ENCODE data around the gene XIRP2. TPM values are rescaled to one million over a fixed set of nuclear protein-coding genes. Genes with fewer than 3 reads are reported as not detected.

The XIRP2 gene
- total RNA-seq, 2 experiments from 2014 or later, result not detected

DNA sequence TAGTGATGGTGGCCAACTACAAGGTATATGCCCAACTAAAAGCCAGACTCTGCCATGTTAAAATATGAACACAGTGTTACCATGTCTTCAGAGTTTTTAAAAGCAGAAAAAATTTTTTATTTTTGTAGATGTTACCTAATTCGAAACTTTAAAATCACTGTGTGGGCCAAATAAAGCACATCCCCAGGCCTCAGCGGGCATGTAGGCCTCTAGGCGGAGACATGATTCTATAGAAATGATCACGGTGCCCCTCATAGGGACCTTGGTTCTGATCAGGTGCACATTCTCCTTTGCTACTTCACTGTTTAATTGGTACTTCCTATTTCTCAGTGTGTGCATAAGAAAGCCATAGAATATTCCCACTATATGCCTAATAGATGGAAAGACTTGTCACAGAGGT is 349.2 kb downstream of the XIRP2 start:
- H3K27me3 Mint-ChIP-seq, result no peaks in the 10 kb centered on the region
- ATAC-seq (no peak), DNase-seq (no peak)
- H3K27ac Mint-ChIP-seq, result no peak overlapping the region
- no peak overlapping the region for H3K4me3 Mint-ChIP-seq
- no peaks in the 10 kb centered on the region for H3K36me3 Mint-ChIP-seq (ENCODE audit: low read depth)
- ChIA-PET POLR2A (no interaction called here), CTCF (no interaction called here)
- H3K4me1 Mint-ChIP-seq (ENCODE audit: low read depth), result no peaks in the 10 kb centered on the region
- TF ChIP-seq, protein P1, sequence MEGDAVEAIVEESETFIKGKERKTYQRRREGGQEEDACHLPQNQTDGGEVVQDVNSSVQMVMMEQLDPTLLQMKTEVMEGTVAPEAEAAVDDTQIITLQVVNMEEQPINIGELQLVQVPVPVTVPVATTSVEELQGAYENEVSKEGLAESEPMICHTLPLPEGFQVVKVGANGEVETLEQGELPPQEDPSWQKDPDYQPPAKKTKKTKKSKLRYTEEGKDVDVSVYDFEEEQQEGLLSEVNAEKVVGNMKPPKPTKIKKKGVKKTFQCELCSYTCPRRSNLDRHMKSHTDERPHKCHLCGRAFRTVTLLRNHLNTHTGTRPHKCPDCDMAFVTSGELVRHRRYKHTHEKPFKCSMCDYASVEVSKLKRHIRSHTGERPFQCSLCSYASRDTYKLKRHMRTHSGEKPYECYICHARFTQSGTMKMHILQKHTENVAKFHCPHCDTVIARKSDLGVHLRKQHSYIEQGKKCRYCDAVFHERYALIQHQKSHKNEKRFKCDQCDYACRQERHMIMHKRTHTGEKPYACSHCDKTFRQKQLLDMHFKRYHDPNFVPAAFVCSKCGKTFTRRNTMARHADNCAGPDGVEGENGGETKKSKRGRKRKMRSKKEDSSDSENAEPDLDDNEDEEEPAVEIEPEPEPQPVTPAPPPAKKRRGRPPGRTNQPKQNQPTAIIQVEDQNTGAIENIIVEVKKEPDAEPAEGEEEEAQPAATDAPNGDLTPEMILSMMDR (IDR thresholded peaks at IDR 0.05), result no peak
- intact Hi-C loops (cut with micrococcal nuclease), result no loop called here
- H3K9me3 Mint-ChIP-seq, result no peaks in the 10 kb centered on the region

DNA sequence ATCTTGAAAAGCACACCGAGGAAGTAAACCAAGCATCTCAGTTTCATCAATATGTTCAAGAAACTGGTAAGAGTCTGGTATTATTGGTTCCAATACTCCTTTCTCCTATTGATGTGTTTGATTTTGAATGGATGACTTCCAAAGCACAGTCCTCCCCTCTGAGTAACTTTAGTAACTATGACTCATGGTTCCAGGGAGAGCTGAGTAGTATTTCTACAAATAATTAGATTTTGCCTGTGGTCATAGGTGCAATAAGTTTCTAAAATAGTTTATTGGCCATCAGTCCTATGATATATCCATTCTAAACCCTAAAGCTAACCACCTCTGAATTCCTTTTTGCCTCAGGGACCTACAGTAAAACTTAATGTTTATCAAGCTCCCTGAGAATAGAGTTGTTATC is 352.4 kb downstream of the XIRP2 start:
- Mint-ChIP-seq H3K27me3 (no peaks in the 10 kb centered on the region), H3K36me3 (ENCODE audit: low read depth) (no peaks in the 10 kb centered on the region), H3K9me3 (no peaks in the 10 kb centered on the region), H3K4me1 (ENCODE audit: low read depth) (no peaks in the 10 kb centered on the region), H3K4me3 (no peak overlapping the region), H3K27ac (no peak overlapping the region)
- ATAC-seq (no peak), DNase-seq (no peak)
- POLR2A ChIA-PET, result no interaction called here
- intact Hi-C loops (cut with micrococcal nuclease), result no loop called here
- TF ChIP-seq, protein P1 (IDR thresholded peaks at IDR 0.05), result no peak
- CTCF ChIA-PET, result no interaction called here

DNA sequence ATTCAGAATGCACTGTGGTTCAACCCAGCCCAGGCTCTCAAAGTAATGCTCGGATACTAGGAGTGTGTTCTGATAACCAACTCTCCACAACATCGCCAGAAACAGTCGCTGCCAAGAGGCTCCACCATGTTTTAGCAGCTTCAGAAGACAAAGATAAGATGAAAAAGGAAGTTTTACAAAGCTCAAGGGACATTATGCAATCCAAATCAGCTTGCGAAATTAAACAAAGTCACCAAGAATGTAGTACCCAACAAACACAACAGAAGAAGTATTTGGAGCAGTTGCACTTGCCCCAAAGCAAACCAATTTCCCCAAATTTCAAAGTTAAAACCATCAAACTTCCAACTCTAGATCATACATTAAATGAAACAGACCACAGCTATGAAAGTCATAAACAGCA is 360.9 kb downstream of the XIRP2 start:
- ChIA-PET POLR2A (no interaction called here), CTCF (no interaction called here)
- ATAC-seq (no peak), DNase-seq (no peak)
- H3K9me3 Mint-ChIP-seq, result no peaks in the 10 kb centered on the region
- H3K27ac Mint-ChIP-seq, result no peak overlapping the region
- no peaks in the 10 kb centered on the region for H3K4me1 Mint-ChIP-seq (ENCODE audit: low read depth)
- H3K27me3 Mint-ChIP-seq, result no peaks in the 10 kb centered on the region
- TF ChIP-seq, protein P1 (IDR thresholded peaks at IDR 0.05), result no peak
- intact Hi-C loops (cut with micrococcal nuclease), result no loop called here
- H3K36me3 Mint-ChIP-seq (ENCODE audit: low read depth), result no peaks in the 10 kb centered on the region
- H3K4me3 Mint-ChIP-seq, result no peak overlapping the region

DNA sequence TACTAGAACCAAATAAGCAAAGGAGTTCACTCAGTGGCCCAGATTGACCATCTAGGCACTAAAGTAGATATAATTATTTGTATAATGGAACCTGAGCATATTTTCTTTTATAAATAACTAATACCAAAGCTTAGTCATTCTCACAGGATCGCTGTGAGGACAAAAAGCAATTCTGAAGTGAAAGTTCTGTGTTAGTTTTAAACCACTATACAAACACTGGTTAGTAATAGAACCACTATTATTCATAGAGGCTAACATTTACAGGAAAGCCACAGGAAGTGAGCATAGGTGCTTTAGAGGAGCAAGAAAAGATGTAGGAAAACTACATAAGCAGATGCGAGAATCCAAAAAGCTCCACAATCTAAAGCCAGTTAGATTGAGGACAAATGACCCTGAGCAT is 364.7 kb downstream of the XIRP2 start:
- POLR2A ChIA-PET, result no interaction called here
- Mint-ChIP-seq H3K27me3 (no peaks in the 10 kb centered on the region), H3K9me3 (no peaks in the 10 kb centered on the region), H3K4me3 (no peak overlapping the region), H3K27ac (no peak overlapping the region), H3K36me3 (ENCODE audit: low read depth) (no peaks in the 10 kb centered on the region), H3K4me1 (ENCODE audit: low read depth) (no peaks in the 10 kb centered on the region)
- DNase-seq (no peak), ATAC-seq (no peak)
- CTCF ChIA-PET, result no interaction called here
- intact Hi-C loops (cut with micrococcal nuclease), result no loop called here
- TF ChIP-seq, protein P1 (IDR thresholded peaks at IDR 0.05), result no peak

DNA sequence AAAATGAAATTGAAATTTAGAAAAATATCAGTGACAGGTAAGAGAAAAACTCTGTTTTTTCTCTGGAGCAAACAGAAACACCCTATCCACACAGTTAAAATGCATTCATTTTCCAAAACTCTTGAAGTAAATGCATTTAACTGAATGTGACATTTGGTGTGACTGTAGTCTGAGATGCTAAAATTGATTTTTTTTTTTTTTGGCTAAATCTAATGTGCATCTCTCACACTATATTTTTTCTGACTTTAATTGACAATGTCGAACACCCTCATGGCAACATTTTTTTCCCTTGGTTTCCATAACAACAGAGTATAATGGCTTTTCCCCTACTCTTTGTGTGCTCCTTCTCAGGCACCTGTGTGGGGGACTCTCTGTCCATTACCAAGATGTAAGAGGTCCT is 366.4 kb downstream of the XIRP2 start:
- H3K4me1 Mint-ChIP-seq (ENCODE audit: low read depth), result no peaks in the 10 kb centered on the region
- ChIA-PET CTCF (no interaction called here), POLR2A (no interaction called here)
- H3K36me3 Mint-ChIP-seq (ENCODE audit: low read depth), result no peaks in the 10 kb centered on the region
- H3K9me3 Mint-ChIP-seq, result no peaks in the 10 kb centered on the region
- TF ChIP-seq, protein P1 (IDR thresholded peaks at IDR 0.05), result no peak
- H3K27ac Mint-ChIP-seq, result no peak overlapping the region
- intact Hi-C loops (cut with micrococcal nuclease), result no loop called here
- ATAC-seq, result no peak
- no peak overlapping the region for H3K4me3 Mint-ChIP-seq
- H3K27me3 Mint-ChIP-seq, result no peaks in the 10 kb centered on the region
- no peak for DNase-seq

Data from activated CD8-positive, alpha-beta T cell treated with anti-CD3 and anti-CD28 coated beads for 36 hours (primary cell).